Activated effector memory CD4-positive, alpha-beta T cell treated with anti-CD3 and anti-CD28 coated beads, Interleukin-2, amount 50 U/mL, for 16 hours (primary cell): ENCODE measurements around the gene CRACR2A.

Source experiments
- DNase-seq: peaks from one replicate; pipeline ENCODE4 v3.0.0-alpha.2; 2020

The CRACR2A gene

GRCh38 chr12:3646561-3647241, 106.2 kb downstream of the CRACR2A start:
- DNase-seq, result no peak

DNA sequence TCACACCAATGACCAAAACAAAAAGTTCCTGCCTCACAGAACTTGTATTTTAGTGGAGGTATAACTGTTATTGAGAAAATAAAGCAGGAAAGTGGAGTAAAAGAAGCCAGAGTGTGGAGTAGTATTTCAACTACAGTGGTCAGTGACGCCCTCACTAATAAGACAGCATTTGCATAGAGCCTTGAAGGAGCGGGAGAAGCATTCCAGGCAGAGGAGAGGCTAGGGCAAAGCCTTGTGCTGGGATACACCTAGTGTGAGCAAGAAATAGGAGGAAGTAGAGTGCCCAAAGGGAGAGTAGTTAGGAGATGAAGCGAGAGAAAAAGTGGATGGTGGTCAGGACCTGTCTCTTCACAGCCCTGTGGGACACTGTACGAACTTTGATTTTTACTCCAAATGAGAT, 107.8 kb downstream of the CRACR2A start:
- no peak for DNase-seq

DNA sequence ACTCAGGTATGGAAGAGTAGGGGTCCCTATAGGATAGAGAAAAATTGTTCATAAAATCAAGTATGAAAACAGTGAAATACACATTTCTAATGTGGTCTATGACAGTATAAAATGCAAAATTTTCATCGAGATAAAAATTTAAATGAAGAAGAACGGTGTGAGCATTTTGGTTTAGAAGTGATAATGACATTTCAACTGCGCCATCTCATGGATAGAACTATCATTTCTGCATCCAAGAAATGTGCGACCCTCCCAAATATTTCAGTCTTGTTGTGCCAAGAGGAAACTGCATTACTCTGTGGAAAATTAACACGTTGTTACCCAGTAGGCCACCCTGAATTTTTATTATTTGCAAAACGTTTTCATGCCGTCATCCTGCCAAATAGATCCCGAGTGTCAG, 108.8 kb downstream of the CRACR2A start:
- DNase-seq, result no peak

- no peak for DNase-seq
Observed at GRCh38 chr12:3641428-3642018, 111.4 kb downstream of the CRACR2A start.

- no peak for DNase-seq
Observed at GRCh38 chr12:3636328-3636727, 116.6 kb downstream of the CRACR2A start.

DNA sequence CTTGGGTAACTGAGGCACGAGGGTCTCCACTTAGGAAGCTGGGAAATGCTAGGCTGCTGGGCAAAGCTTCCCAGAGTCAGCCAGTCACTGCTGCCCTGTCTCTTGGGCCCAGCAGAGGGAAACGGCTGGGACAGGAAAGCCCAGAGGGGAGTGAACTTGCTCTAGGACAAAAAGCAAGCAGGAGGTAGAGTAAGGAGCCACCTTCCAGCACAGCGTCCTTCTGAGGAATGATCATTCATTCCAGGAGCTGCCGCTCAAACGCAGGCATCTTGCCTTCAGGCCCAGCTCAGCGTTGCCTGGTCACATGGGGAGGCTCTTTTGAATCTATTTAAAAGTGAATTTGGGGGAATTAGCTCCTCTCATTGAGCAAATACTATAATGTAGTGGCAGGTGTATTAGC, 118.6 kb downstream of the CRACR2A start:
- DNase-seq, result peak; percentile 17

- DNase-seq, result peak; percentile 57
Observed at GRCh38 chr12:3633396-3633795, 119.5 kb downstream of the CRACR2A start.

DNA sequence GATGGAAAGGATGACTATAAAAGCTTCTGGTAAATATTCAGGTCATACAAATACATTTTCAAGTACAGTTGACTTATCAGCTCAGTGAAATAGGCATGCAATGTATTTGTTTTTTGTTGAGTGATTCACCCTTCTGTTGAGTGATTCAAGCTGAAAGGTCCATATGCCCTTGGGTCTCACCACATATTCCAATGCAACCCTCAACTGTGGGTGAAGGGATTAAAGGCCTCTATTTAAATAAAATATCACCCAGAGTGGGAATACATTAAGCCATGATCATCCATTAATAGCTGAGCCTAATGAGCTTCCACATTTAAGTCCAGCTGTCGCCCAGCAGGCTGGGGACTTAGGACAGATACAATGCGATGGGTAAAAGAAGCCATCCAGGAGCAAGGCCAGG, 120.2 kb downstream of the CRACR2A start:
- DNase-seq, result no peak

DNA sequence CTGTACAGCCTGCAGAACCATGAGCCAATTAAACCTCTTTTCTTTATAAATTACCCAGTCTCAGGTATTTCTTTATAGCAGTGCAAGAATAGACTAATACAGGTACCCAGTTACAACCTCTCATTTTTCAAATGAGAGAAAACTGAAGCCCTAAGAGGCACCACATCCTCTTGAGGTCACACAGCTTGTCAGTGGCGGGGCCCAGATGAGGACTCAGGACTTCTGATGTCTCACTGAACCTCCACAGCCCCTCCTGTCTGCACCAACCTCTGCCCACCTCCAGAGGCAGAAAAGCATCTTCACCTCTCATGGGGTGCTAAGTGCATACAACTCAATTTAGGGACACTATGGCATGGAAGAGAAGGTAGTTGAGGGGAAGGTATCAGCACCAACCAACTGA, 120.7 kb downstream of the CRACR2A start:
- DNase-seq, result peak; percentile 5

DNA sequence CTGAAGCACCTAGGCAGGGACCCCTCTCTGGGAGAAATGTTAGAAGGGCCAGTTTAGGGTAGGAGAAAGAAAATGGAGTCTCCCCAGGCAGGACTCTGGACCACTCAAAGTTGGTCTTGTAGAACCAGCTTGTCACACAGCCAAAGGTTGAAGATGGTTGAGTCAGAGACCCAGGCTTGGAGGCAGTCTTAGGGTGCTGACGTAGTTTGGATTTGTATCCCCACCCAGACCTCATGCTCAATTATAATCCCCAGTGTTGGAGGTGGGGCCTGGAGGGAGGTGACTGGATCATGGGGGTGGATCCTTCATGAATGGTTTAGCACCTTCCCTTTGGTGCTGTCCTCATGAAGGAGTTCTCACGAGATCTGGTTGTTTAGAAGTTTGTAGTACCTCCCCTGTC, 121.2 kb downstream of the CRACR2A start:
- DNase-seq, result peak; percentile 6

DNA sequence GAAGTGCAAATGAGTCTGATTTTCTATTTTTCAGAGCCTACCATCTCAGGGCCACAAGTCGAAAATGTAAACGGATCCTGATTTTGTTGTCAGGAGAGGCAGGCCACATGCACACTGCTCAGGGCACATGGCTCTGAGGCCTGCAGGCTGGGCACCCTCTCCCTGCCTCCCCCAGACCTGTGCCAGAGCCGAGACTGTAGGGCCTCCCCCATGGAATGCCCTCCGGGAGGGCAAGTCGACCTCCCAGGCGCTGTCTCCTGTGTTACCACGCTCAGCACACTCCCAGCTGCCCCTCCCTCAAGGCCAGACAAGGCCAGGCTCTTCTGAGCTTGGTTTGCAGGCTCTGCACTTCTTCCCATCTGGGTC, 121.7 kb downstream of the CRACR2A start:
- peak; percentile 44 for DNase-seq

GRCh38 chr12:3630621-3631271, 122.2 kb downstream of the CRACR2A start:
- DNase-seq, result peak; percentile 28

DNA sequence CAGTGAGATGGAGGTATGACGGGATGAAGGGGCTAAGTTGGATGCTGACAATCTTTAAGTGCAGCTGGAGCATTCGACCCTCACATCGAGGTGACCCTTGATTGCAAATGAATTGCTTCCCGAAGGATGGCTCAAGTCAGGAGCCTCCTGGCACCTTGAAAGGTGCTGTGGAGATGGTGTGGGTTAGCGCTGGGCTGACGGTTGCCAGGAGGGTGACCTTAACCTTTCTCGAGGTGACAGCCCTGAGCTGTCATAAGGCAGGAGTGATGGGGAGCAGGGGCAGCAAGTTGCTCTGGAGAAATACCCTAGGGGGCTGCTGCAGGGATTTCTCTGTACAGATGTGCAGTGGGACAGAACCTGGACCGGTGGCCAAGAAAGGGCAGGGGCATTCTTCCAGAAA, 122.8 kb downstream of the CRACR2A start:
- peak; percentile 52 for DNase-seq

DNA sequence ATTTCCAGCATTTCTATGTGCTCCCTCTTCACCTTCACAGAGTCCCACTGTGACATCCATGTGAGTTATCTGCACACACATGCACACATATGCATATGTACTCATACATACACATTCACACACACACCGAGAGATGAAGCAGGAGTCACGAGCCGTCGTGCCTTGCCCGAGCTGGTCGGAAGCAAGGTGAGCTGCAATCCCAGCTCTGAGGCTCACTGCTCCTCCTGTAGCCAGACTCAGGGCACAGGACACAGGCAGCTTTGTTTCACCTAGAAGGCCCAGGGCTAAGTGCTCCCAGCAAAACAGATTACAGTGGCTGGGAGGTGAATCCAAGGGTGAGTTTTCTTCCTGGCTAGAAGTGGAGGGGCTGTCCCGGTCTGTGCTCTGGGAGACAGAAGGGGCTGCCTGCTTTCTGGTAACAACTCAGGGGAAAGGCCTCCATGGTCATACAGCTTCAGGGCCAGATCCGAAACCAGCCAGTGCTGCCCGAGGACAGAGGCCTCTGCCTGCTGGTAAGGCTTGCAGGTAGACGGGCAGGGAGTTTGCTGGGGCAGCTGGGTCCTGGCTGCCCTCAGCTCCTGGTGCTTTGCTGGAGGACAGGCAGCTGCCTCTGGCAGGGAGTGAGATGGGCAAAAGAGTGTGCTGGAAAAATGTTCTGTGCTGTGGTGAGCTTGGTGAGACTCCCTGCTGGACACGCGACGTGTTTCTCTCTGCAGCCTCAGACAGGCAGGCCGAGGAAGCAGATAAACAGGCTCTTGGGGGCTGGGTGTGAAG, 123.7 kb downstream of the CRACR2A start:
- DNase-seq, result peak; percentile 55

GRCh38 chr12:3628629-3629028, 124.3 kb downstream of the CRACR2A start:
- DNase-seq, result peak; percentile 41

DNA sequence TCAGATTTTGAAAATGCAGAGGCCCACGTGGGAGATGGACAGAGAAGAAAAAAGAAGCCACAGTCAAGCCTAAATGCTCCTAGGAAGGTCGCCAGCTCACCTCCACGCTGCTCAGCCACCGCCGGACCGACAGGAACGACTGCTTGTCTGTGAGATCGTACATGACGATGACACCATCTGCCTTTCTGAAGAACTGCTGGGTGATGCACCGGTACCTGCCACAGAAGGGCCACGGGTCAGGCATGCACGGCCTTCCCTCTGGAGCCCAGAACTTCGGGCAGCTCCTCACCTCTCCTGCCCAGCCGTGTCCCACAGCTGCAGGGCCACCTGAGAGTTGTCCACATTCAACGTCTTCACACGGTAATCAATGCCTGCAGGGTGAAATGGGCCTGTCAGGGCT, 125.6 kb downstream of the CRACR2A start:
- peak; percentile 51 for DNase-seq

DNA sequence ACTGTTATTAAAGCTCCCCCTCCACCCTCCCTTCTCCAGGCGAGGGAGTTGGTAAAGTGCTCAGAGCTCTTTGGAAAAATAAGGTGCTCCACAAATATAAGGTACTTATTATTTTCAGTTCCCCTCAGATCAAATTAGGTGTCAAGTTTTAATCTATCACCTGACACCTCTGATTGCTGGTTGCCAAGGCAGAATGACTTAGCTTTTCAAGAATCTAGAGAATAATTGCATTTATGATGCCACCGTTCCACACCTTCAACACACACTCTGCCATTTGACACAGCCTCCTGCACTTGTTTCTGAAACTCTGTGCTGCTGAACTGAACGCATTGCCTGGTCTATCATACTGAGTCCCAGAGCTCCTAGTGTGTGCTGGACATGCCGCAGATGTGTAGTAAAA, 128.6 kb downstream of the CRACR2A start:
- DNase-seq, result peak; percentile 41

- no peak for DNase-seq
Observed at GRCh38 chr12:3622822-3623690, 129.9 kb downstream of the CRACR2A start.

DNA sequence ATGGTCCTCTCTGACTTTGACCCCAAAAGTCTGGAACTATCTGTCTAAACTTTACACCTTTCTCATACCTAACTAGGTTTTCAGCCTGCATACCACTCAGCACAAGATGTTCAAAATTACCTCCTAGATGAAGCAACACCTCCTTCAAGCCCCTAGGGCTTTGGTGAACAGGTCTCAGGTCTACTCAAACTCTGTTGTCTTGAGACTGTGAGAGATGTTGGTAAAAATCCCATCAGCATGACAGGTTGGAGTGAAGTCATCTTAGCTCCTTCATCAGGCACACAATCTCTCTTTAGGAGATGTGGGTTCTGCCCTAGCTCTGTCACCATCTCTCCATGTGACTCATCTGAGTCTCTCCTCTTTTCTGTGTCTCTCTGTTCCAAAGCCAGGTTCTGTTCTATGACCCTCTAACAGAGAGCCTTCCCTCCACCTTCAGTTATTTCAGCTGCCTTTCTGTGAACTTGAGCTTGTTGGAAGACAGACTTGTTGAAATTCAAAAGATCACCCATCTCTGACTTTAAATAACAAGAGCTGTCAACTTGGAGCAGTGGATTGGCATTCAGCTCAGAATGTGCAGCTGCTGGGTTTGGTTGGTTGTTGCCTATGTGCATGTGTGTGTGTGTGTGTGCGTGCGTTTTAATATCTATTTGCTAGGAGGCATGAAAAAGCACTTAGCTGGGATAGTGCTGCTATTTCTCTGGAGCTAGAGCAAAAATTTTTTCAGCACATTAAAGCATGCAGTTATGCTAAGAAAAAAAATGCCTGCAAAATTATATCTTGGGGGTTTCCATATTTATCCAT, 130.7 kb downstream of the CRACR2A start:
- no peak for DNase-seq

DNA sequence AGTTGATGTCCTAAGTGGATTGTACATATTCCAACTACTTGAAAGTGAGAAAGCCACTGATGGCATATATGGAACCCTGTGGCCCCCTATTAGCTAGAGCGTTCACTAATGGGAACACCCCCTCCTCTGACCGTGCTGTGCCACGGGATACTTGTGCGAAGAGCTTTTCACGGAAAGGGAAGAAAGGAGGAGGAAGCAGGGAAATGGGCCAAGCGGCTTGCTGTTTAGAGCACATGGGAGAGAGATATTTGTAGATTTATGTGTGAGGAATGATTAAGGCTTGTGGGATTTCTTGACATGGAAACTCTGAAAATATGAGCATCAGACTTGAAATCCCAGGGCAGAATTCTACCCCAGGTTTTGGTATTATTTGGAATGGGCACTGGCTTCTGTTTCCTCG, 132.1 kb downstream of the CRACR2A start:
- no peak for DNase-seq

GRCh38 chr12:3617565-3617964, 135.3 kb downstream of the CRACR2A start:
- DNase-seq, result no peak

GRCh38 chr12:3615862-3616261, 137.0 kb downstream of the CRACR2A start:
- no peak for DNase-seq
